Gastroesophageal sphincter (tissue), 4 donors: ENCODE data around the gene CHI3L1. TPM values are rescaled to one million over a fixed set of nuclear protein-coding genes. Genes with fewer than 3 reads are reported as not detected.

Source experiments
- ATAC-seq: fragments of 150-250 bp; one replicate; pipeline ENCODE4 v1.9.1; 2016; ENCODE audit warnings: mild to moderate bottlenecking, moderate library complexity
- H3K27ac ChIP-seq, 4 donors: fragments of 200-600 bp; sonication (generic) in 3 of 4; 1 replicate in 3 of 4; 2 replicates in 1 of 4; pipeline ENCODE4 v1.5.1; 2016 to 2019
- H3K27me3 ChIP-seq: fragments of 200-600 bp; sonication (generic); one replicate; pipeline ENCODE4 v1.5.1; 2019
- H3K36me3 ChIP-seq, 2 donors: fragments of 200-600 bp; sonication (generic); one replicate each; pipeline ENCODE4 v1.5.1; 2019; ENCODE audit warnings: control low read depth in 1 of 2
- H3K4me1 ChIP-seq, 3 donors: fragments of 200-600 bp; sonication (generic); 1 replicate in 2 of 3; 2 replicates in 1 of 3; pipeline ENCODE4 v1.5.1; 2016 to 2019; ENCODE audit warnings: control low read depth in 2 of 3
- H3K4me3 ChIP-seq, 2 donors: fragments of 200-600 bp; sonication (generic); one replicate each; pipeline ENCODE4 v1.5.1; 2019; ENCODE audit warnings: mild to moderate bottlenecking in 1 of 2, moderate library complexity in 1 of 2
- H3K9me3 ChIP-seq, 3 donors: fragments of 200-600 bp; sonication (generic); one replicate each; pipeline ENCODE4 v1.5.1; 2017 to 2019; ENCODE audit warnings: control low read depth in 2 of 3
- EP300 ChIP-seq: sonication (generic); formaldehyde crosslinking; IDR thresholded peaks from one replicate; pipeline ENCODE4 v1.6.1; 2017; ENCODE audit warnings: antibody characterized with exemption, mild to moderate bottlenecking
- POLR2A ChIP-seq, 2 donors: fragments of 450-650 bp; IDR thresholded peaks; one replicate each; pipeline ENCODE4 v1.6.1; 2017; ENCODE audit warnings: antibody characterized with exemption in 2 of 2, mild to moderate bottlenecking in 2 of 2, moderate library complexity in 1 of 2
- POLR2AphosphoS5 ChIP-seq: sonication (generic); formaldehyde crosslinking; IDR thresholded peaks from one replicate; pipeline ENCODE4 v1.6.1; 2017; ENCODE audit warnings: antibody characterized with exemption
- WGBS, 2 donors: methylation state at CpG; one replicate each; pipeline ENCODE4 v1.1.5; 2018; ENCODE audit warnings: low coverage in 1 of 2; 5-methylcytosine and 5-hydroxymethylcytosine counted together
- total RNA-seq, 4 donors: library from RNA; depleted of rRNA; stranded (reverse); fragments of >200 nt; gene quantifications; one replicate each; pipeline ENCODE4 v1.1.0, GENCODE V29; 2016
- TF ChIP-seq, protein P1 (sequence below), 4 experiments: fragments of 200-600 bp in 2 of 4; fragments of 450-650 bp in 2 of 4; sonication (generic) in 1 of 4; IDR thresholded peaks; one replicate each; pipeline ENCODE4 v1.5.1; 2017 to 2019; ENCODE audit warnings: antibody characterized with exemption in 4 of 4, mild to moderate bottlenecking in 2 of 4, moderate library complexity in 2 of 4

Gene CHI3L1
- total RNA-seq, 4 donors from 2014 or later = 3.4 to 5.4 (median 5.0) TPM; not detected in 1

DNA sequence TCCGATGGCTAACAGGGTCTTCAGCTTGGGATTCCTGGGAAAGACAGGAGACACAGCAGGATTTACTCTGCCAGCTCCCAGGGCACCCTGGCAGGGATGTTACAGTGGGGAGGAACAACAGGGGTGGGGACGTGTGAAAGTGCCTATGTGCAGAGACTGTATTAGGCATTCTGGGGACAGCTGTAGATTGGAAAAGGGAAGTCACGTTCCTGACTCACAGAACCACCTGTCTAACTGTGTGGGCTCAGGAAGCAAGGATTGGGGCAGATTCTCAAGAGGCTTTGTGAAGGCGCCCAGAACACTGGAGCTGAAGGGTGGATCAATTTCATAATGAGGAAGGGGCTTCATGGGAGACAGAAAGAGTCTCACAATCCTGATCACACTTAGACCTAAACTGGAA is 38.6 kb upstream of the CHI3L1 start:
- no peak overlapping the region for H3K27ac ChIP-seq
- WGBS, 2 donors = 60 to 100% methylated on average over 1 to 3 of the region's 4 CpGs
- peaks cover 33% of the 10 kb centered on the region for H3K27me3 ChIP-seq
- no peaks in the 10 kb centered on the region for H3K9me3 ChIP-seq
- ATAC-seq = no peak
- H3K4me3 ChIP-seq = no peak overlapping the region
- TF ChIP-seq POLR2A (IDR thresholded peaks at IDR 0.05) (no peak), EP300 (no peak), POLR2AphosphoS5 (no peak)
- TF ChIP-seq, protein P1, sequence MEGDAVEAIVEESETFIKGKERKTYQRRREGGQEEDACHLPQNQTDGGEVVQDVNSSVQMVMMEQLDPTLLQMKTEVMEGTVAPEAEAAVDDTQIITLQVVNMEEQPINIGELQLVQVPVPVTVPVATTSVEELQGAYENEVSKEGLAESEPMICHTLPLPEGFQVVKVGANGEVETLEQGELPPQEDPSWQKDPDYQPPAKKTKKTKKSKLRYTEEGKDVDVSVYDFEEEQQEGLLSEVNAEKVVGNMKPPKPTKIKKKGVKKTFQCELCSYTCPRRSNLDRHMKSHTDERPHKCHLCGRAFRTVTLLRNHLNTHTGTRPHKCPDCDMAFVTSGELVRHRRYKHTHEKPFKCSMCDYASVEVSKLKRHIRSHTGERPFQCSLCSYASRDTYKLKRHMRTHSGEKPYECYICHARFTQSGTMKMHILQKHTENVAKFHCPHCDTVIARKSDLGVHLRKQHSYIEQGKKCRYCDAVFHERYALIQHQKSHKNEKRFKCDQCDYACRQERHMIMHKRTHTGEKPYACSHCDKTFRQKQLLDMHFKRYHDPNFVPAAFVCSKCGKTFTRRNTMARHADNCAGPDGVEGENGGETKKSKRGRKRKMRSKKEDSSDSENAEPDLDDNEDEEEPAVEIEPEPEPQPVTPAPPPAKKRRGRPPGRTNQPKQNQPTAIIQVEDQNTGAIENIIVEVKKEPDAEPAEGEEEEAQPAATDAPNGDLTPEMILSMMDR (IDR thresholded peaks at IDR 0.05) = no peak
- no peaks in the 10 kb centered on the region for H3K4me1 ChIP-seq
- H3K36me3 ChIP-seq = no peaks in the 10 kb centered on the region

DNA sequence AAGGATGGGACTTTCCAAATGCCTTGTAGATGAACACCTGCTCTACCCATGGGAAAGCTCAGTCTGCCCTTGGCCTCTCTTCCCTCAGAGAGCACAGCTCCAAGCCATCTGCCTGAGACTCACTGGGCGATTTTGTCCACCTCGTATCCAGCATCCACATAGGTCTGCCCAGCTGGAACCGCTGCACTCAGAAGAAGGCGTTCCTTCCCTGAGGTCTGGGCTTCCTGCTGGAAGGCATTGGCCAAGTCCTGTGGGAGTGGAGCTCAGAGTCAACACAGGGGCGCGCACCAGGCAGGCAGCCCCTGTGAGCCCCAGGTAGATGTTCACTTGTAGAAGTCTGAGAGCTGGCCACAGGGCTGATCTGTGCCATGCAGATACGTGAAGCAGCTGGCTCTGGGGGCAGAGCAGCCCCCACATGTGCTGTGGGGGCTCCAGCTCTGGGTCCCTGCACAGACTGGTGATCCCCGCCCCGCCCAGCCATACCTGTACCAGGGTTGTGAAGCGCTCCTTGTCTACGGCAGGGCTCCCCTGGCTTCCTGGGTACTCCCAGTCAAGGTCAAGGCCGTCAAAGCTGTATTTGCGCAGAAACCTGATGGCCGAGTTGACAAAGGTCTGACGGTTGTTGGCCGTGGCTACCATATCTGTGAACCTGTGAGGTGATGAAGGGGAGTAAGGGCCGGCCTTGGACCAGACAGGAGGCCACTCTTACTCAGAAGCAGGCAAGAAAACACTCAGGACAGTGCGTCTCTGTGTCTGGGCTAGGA is 36.7 kb upstream of the CHI3L1 start:
- Histone ChIP-seq H3K9me3 (no peaks in the 10 kb centered on the region), H3K36me3 (no peaks in the 10 kb centered on the region), H3K4me3 (no peak overlapping the region), H3K27ac (no peak overlapping the region), H3K4me1 (no peaks in the 10 kb centered on the region), H3K27me3 (peaks cover 24% of the 10 kb centered on the region)
- WGBS, 2 donors = 60% methylated on average over 1 of the region's 18 CpGs; no CpG with 5 or more reads in 1 of the 2 donors
- ATAC-seq = no peak
- TF ChIP-seq POLR2A (IDR thresholded peaks at IDR 0.05) (no peak), EP300 (no peak), POLR2AphosphoS5 (no peak)
- TF ChIP-seq, protein P1 (IDR thresholded peaks at IDR 0.05) = no peak

DNA sequence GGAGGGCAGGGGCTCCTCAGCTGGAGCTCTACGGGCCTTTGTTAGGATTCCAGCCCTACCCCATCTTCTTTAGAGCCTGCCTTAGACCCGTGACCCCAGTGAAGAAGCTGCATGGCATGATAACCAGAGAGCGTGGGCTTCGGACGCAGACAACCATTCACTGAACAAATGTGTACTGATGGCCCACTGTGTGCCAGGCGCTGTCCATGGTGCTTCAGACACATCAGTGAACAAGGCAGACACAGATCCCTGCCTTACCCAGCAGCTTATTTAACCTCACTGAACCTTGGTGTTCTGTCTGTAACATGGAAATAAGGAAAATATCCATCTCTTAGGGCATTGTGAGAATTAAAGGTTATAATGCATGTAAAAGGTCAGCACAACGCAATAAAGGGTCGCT is 33.4 kb upstream of the CHI3L1 start:
- Histone ChIP-seq H3K9me3 (no peaks in the 10 kb centered on the region), H3K36me3 (no peaks in the 10 kb centered on the region), H3K27ac (no peak overlapping the region), H3K4me1 (peaks cover 0 to 6% (median 0%) of the 10 kb centered on the region in 3 donors), H3K27me3 (peaks cover 34% of the 10 kb centered on the region), H3K4me3 (no peak overlapping the region)
- TF ChIP-seq, protein P1 (IDR thresholded peaks at IDR 0.05) = no peak
- TF ChIP-seq POLR2A (IDR thresholded peaks at IDR 0.05) (no peak), EP300 (no peak), POLR2AphosphoS5 (no peak)
- 76 to 94% methylated on average over 2 to 5 of the region's 8 CpGs for WGBS, 2 donors
- ATAC-seq = no peak

DNA sequence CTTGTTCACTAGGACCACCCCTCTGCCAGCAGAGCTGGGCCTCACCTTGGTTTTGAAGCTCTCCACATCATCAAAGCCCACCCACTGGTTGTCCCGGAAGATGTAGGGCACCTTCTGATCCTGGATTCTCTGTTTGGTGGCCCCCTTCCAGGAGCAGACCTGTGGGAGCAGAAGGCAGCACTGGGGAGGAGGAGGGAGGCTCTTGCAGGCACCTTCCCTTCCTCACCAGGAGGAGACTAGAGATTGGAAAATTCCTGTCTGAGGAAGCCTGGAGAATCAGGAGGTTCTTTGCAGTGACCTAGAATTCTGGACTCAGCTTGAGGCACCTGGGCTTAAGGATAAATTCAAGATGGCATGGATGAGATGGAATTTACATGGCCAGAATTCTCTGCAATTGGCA is 32.7 kb upstream of the CHI3L1 start:
- 80% methylated on average over 1 of the region's 1 CpG; no CpG with 5 or more reads in 1 of the 2 donors for WGBS, 2 donors
- Histone ChIP-seq H3K36me3 (no peaks in the 10 kb centered on the region), H3K27ac (no peak overlapping the region), H3K4me3 (no peak overlapping the region), H3K27me3 (peaks cover 30% of the 10 kb centered on the region), H3K9me3 (no peaks in the 10 kb centered on the region), H3K4me1 (peaks cover 0 to 6% (median 0%) of the 10 kb centered on the region in 3 donors)
- ATAC-seq = no peak
- no peak for TF ChIP-seq POLR2AphosphoS5
- TF ChIP-seq, protein P1 (IDR thresholded peaks at IDR 0.05) = no peak
- TF ChIP-seq EP300 = no peak
- no peak for TF ChIP-seq POLR2A (IDR thresholded peaks at IDR 0.05)

DNA sequence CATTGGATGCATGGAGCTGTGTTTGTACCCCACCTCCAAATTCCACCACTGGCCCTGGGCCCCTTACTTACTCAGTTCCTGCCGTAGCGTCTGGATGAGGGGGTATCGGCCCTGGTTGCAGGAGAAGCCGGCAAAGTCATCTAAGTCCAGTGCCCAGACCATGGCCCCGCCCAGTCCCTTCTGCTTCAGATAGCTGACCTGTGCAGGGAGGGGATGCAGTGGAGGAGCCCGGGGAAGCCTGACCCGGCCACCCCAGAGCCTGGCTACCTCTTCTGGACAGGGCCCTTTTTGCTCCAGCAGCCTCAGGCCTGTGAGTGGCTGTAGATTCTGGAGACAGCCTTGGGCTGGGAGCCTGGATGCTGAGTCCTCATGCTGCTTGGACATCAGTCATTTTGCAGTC is 31.2 kb upstream of the CHI3L1 start:
- TF ChIP-seq POLR2AphosphoS5 (no peak), POLR2A (IDR thresholded peaks at IDR 0.05) (no peak), EP300 (no peak)
- TF ChIP-seq, protein P1 (IDR thresholded peaks at IDR 0.05) = no peak
- Histone ChIP-seq H3K27ac (no peak overlapping the region), H3K4me3 (no peak overlapping the region), H3K27me3 (peaks cover 22% of the 10 kb centered on the region), H3K9me3 (no peaks in the 10 kb centered on the region), H3K36me3 (no peaks in the 10 kb centered on the region), H3K4me1 (peaks cover 0 to 6% (median 0%) of the 10 kb centered on the region in 3 donors)
- no peak for ATAC-seq
- WGBS, 2 donors = no CpG with 5 or more reads among the region's 7 CpGs
